ENCODE measurements around the gene LTBR. TPM values are rescaled to one million over a fixed set of nuclear protein-coding genes. Genes with fewer than 3 reads are reported as not detected.

The LTBR gene
- total and polyA plus RNA-seq, 2 of the 4 experiments (the other 2 are of a cell fraction): 19.7 to 62.5 TPM

- Histone ChIP-seq H3K27me3 (ENCODE audit: control insufficient read depth, insufficient read depth, low read length) (no peaks in the 10 kb centered on the region), H2BK15ac (ENCODE audit: low read depth, low read length) (no peak overlapping the region), H3K56ac (ENCODE audit: extremely low read depth, insufficient read depth, low read length) (no peak overlapping the region), H3K79me1 (ENCODE audit: low read depth in 1 of 2, low read length in 2 of 2) (peaks cover 0 to 3% of the 10 kb centered on the region in 2 experiments; a peak in 1 of 4 replicates), H3K18ac (ENCODE audit: low read depth, low read length) (no peak overlapping the region), H3K4me3 (ENCODE audit: insufficient read depth, low read depth, low read length) (no peak overlapping the region), H3K9me1 (ENCODE audit: insufficient read depth, low read length) (0 out of 2 replicates have a peak, but pooled peaks cover 8% of the 10 kb centered on the region), H3K4ac (ENCODE audit: low read depth, low read length) (no peak overlapping the region), H3K9me3 (ENCODE audit: control insufficient read depth, insufficient read depth, low read length) (no peaks in the 10 kb centered on the region), H3K9ac (ENCODE audit: low read depth, low read length) (no peak overlapping the region), H4K91ac (ENCODE audit: insufficient read depth, low read depth, low read length) (no peak overlapping the region), H3K23ac (ENCODE audit: low read depth, low read length) (no peak overlapping the region), H2AK5ac (ENCODE audit: low read depth, low read length) (no peak overlapping the region), H2BK20ac (ENCODE audit: low read depth, low read length) (no peak overlapping the region), H2BK120ac (ENCODE audit: low read depth, low read length) (no peak overlapping the region), H3K4me1 (ENCODE audit: control insufficient read depth, insufficient read depth, low read length) (no peaks in the 10 kb centered on the region), H3K27ac (ENCODE audit: insufficient read depth, low read length) (no peak overlapping the region), H2AFZ (replicated peaks; ENCODE audit: low read length, poor library complexity) (no peak overlapping the region), H4K5ac (ENCODE audit: low read depth, low read length) (no peak overlapping the region), H3K36me3 (ENCODE audit: control insufficient read depth, insufficient read depth, low read length) (peaks cover 27% of the 10 kb centered on the region), H2AK9ac (replicated peaks; ENCODE audit: low read depth, low read length, poor library complexity) (no peak overlapping the region), H3K4me2 (ENCODE audit: low read depth, low read length) (no peak overlapping the region), H4K8ac (ENCODE audit: low read depth in 2 of 2, low read length in 2 of 2) (no peak overlapping the region), H4K20me1 (ENCODE audit: insufficient read depth, low read length) (no peaks in the 10 kb centered on the region), H3K14ac (replicated peaks; ENCODE audit: low read depth, low read length) (no peak overlapping the region), H2BK5ac (ENCODE audit: low read depth, low read length, poor library complexity, severe bottlenecking) (no peak overlapping the region)
- WGBS, 2 experiments (ENCODE audit: extremely low coverage in 2 of 2, insufficient read length in 1 of 2): 78% methylated on average over 1 of the region's 2 CpGs; no CpG with 5 or more reads in 1 of the 2 experiments
- CTCF ChIA-PET: no interaction called here
- DNase-seq (peak; percentile 33), ATAC-seq (ENCODE audit: low read depth) (no peak; the same call in 1 of the 2 replicates)
- dilution Hi-C loops (cut with HindIII; ENCODE audit: low sequenced_read_pairs, unreplicated experiment): no loop called here
- intact Hi-C loops (cut with micrococcal nuclease): no loop called here
- POLR2A ChIA-PET (ENCODE audit: unreplicated experiment): no interaction called here
- TF ChIP-seq FOS (IDR thresholded peaks at IDR 0.05; ENCODE audit: low read depth, low read length): no peak
- no peak for TF ChIP-seq NFE2L2 (IDR thresholded peaks at IDR 0.05; ENCODE audit: low read depth, low read length)
- no peak for TF ChIP-seq RCOR1 (IDR thresholded peaks at IDR 0.05; ENCODE audit: insufficient replicate concordance, low read length)
- no peak for TF ChIP-seq MAFK (IDR thresholded peaks at IDR 0.05; ENCODE audit: low read depth, low read length)
- TF ChIP-seq POLR2A (IDR thresholded peaks at IDR 0.05; ENCODE audit: low read depth, low read length): no peak
- no peak for TF ChIP-seq ELK1 (IDR thresholded peaks at IDR 0.05; ENCODE audit: borderline replicate concordance, low read depth, low read length)
- TF ChIP-seq CTCF (conservative IDR thresholded peaks at IDR 0.05; ENCODE audit: low read depth, low read length): no peak
- no peak for TF ChIP-seq CEBPB (IDR thresholded peaks at IDR 0.05; ENCODE audit: low read depth, low read length)
- no peak for TF ChIP-seq MXI1 (IDR thresholded peaks at IDR 0.05; ENCODE audit: borderline replicate concordance, low read depth, low read length)
- no peak for TF ChIP-seq RAD21 (IDR thresholded peaks at IDR 0.05; ENCODE audit: low read length)
- TF ChIP-seq BHLHE40 (IDR thresholded peaks at IDR 0.05; ENCODE audit: low read depth, low read length): no peak
- TF ChIP-seq CHD1 (IDR thresholded peaks at IDR 0.05; ENCODE audit: low read depth, low read length): no peak
- no peak for TF ChIP-seq USF2 (IDR thresholded peaks at IDR 0.05; ENCODE audit: low read depth, low read length)
- TF ChIP-seq RFX5 (IDR thresholded peaks at IDR 0.05; ENCODE audit: low read depth, low read length): no peak
- TF ChIP-seq SMC3 (IDR thresholded peaks at IDR 0.05; ENCODE audit: low read depth, low read length): no peak
- no peak for TF ChIP-seq MAZ (IDR thresholded peaks at IDR 0.05; ENCODE audit: borderline replicate concordance, low read depth, low read length)
- BruUV-seq (replicated peaks): no TSS peak
- in situ Hi-C loops (cut with MboI; ENCODE audit: low sequenced_read_pairs): no loop called here
These were observed 12.1 kb downstream of the LTBR start for GRCh38 chr12:6396031-6396430.
